ENCODE data around the gene FKBP1A.

DNA sequence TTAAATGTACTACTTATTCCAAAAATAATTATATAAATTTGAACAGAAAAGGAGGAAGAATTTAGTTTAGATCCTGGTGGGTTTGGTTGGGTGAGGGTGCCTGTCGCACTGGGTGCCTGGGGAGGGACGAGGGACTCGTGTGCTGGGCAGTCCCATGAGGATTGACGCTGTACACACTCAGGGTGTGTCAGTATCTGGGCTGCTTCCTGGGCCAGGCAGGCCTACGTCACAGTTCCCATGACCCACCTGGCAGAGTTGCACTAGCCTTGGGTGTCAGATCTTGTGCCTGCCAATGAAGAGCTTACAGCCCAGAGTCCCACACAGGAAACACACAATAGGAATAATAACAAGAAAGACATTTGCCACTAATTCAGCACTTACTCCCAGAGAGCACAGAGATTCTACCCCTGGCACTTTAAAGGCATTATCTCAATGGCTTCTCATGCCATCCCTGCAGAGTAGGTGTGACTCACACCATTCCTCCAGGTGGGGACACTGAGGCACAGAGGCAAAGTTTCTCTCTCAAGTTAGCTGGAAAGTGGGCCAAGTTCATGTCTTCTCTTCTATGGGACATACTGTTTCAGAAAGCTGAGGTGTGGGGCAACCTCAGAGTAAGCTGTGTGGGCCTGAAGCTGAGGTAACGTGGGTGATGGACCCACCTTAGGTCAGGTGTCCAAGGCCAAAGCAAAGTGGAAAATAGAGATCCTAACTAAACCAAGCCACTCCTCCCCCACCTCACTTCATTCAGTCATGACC, 62.6 kb downstream of the FKBP1A start:
- TF ChIP-seq POLR2A (IDR thresholded peaks at IDR 0.05; ENCODE audit: low read length) (no peak), GATA1 (IDR thresholded peaks at IDR 0.05; ENCODE audit: low read depth, low read length) (no peak)
